HepG2 (cell line): ENCODE results near the gene ZC3H7B. TPM values are rescaled to one million over a fixed set of nuclear protein-coding genes. Genes with fewer than 3 reads are reported as not detected.

Source experiments
- BCLAF1 ChIP-seq: fragments of 450-650 bp; IDR thresholded peaks from 2 replicates; pipeline ENCODE4 v1.6.1; 2017; ENCODE audit warnings: mild to moderate bottlenecking
- NR2F6 ChIP-seq, 2 experiments: IDR thresholded peaks; 2 replicates each; pipeline ENCODE4 v1.6.1; 2016; ENCODE audit warnings: antibody characterized with exemption in 1 of 2, mild to moderate bottlenecking in 1 of 2
- PLRG1 ChIP-seq: fragments of 450-650 bp; conservative IDR thresholded peaks from 2 replicates; pipeline ENCODE4 v1.6.1; 2016
- POLR2AphosphoS2 ChIP-seq: IDR thresholded peaks from 2 replicates; pipeline ENCODE4 v1.6.1; 2011; ENCODE audit warnings: low read depth, low read length, improper control_type of control experiment
- POLR2G ChIP-seq: fragments of 200-400 bp; formaldehyde crosslinking; IDR thresholded peaks from 2 replicates; pipeline ENCODE4 v1.6.1; 2018; ENCODE audit warnings: mild to moderate bottlenecking, low read depth, low read length, moderate library complexity
- SNAI1 ChIP-seq: sonication (generic); formaldehyde crosslinking; IDR thresholded peaks from 2 replicates; pipeline ENCODE4 v1.5.0; 2020; ENCODE audit warnings: mild to moderate bottlenecking, missing genetic modification reagents, borderline replicate concordance
- ZBTB37 ChIP-seq: sonication (generic); formaldehyde crosslinking; IDR thresholded peaks from 2 replicates; pipeline ENCODE4 v1.4.0; 2020; ENCODE audit warnings: mild to moderate bottlenecking, missing genetic modification reagents
- ZBTB4 ChIP-seq: sonication (generic); formaldehyde crosslinking; IDR thresholded peaks from 2 replicates; pipeline ENCODE4 v1.4.0; 2020; ENCODE audit warnings: missing genetic modification reagents, mild to moderate bottlenecking, borderline replicate concordance
- ZNF280D ChIP-seq: sonication (generic); formaldehyde crosslinking; IDR thresholded peaks from 2 replicates; pipeline ENCODE4 v1.5.1; 2020; ENCODE audit warnings: mild to moderate bottlenecking, missing genetic modification reagents
- ZNF570 ChIP-seq: sonication (generic); formaldehyde crosslinking; IDR thresholded peaks from 2 replicates; pipeline ENCODE4 v1.4.0; 2020; ENCODE audit warnings: mild to moderate bottlenecking, missing genetic modification reagents, borderline replicate concordance
- polyA plus RNA-seq, 8 experiments: library from polyadenylated mRNA; depleted of rRNA in 3 of 8; stranded (reverse) in 7 of 8; unstranded in 1 of 8; fragments of >200 nt; fragmentation: Illumina TruSeq in 4 of 8; extraction: Trizol in 4 of 8; gene quantifications; 2 replicates each; pipeline versions ENCODE4 v1.2.1 to v1.2.3, GENCODE V29; 2011 to 2016; ENCODE audit warnings: low read depth in 4 of 8, missing spikeins in 1 of 8, mixed read lengths in 1 of 8; ENCODE audit not compliant: insufficient read depth in 1 of 8
- total RNA-seq, 5 experiments: library from RNA; depleted of rRNA; stranded (reverse); fragments of >200 nt; fragmentation: Illumina TruSeq; extraction: Trizol; gene quantifications; 2 replicates each; pipeline ENCODE4 v1.2.3, GENCODE V29; 2016; ENCODE audit warnings: low read depth in 1 of 5

Gene ZC3H7B
- total and polyA plus RNA-seq, 2 of the 13 experiments (the other 11 are each of a cell fraction or from before 2014, with no cell fraction given) = 26.4 to 37.2 TPM

DNA sequence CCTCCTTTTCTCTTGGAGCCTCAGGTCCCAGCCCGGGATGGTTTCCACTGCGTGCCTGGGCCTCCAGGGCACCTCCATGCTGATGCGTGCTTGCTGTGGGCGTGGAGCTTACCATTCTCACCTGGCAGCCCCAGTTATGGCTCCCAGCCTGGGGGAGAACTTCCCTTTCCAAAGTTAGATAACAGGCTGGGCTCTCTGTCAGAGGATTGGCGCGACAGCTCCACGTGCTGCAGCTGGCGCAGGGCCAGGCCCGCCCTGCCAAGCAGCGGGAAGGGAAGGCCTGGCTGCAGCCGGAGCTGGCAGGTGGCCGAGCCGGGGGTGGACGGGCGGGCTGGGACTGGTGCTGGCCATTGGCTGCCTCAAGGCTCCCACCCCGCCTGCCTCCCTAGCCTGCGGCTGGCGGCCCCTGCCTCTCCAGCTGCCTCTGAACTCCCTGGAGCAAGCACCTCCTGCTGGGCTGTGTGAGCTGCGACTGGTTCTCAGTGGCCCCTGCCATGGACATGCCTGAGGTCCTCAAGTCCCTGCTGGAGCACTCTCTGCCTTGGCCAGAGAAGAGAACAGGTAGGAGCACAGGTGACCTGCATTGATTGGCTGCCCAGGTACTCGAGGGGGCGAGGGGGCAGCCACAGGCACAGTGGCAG is 65.8 kb downstream of the ZC3H7B start (continued):
- no peak for TF ChIP-seq ZBTB4
- no peak for TF ChIP-seq POLR2G
- no peak for TF ChIP-seq ZNF570
- no peak for TF ChIP-seq PLRG1
- TF ChIP-seq NR2F6 (IDR thresholded peaks at IDR 0.05) = no peak
- no peak for TF ChIP-seq NR2F6 (CRISPR knock-in tag; IDR thresholded peaks at IDR 0.05)
- TF ChIP-seq ZNF280D (CRISPR knock-in tag) = peak; percentile 42; the same call in 1 of the 2 replicates
- TF ChIP-seq BCLAF1 = no peak
- TF ChIP-seq SNAI1 = no peak
- no peak for TF ChIP-seq POLR2AphosphoS2
- no peak for TF ChIP-seq ZBTB37 (CRISPR knock-in tag)
